CD4-positive, alpha-beta T cell treated with Interleukin-15 for 1 hour (primary cell): Measurements from ENCODE around the gene EPB41L5.
"Not testable (repeated sequence)": the region's sequence is repeated elsewhere in the genome, so short reads cannot be mapped to it uniquely, and the experiment has no call there.

Source experiments
- DNase-seq: peaks from one replicate; pipeline ENCODE4 v3.0.0-alpha.2; 2020

The EPB41L5 gene

DNA sequence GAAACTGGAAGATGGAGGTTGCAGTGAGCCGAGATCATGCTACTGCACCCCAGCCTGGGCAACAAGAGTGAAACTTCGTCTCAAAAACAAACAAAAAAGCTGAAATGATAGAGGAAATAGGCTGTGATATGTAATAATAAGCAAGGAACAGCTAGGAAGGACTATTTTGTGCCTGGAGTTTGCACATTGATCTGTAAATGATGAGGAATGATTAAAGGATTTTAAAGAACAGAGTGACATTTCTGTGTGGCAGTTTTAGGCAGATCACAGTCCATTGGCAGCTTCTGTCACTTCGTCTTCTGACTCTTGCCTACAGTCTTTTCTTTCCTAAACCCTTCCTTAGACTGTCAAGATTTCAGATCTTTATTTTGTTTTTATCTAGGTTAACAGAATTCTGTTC, 19.4 kb downstream of the EPB41L5 start:
- no peak for DNase-seq

DNA sequence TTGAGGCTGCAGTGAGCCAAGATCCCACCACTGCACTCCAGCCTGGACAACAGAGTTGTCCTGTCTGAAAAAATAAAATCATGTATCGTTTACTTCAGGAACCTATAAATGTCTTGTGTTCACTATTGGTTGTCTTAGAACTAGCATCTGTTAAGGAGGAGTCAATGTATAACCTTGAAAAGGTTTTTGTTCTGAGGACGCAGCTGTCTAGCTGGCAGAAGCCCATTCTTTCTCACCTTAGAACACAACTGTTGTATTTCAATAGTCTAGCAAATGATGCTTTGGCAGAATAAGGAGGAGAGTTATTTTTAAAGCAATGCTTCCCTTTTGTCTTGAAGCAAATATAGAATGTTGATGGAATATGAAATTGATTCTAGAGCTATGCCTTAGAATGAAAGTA, 21.1 kb downstream of the EPB41L5 start:
- no peak for DNase-seq

DNA sequence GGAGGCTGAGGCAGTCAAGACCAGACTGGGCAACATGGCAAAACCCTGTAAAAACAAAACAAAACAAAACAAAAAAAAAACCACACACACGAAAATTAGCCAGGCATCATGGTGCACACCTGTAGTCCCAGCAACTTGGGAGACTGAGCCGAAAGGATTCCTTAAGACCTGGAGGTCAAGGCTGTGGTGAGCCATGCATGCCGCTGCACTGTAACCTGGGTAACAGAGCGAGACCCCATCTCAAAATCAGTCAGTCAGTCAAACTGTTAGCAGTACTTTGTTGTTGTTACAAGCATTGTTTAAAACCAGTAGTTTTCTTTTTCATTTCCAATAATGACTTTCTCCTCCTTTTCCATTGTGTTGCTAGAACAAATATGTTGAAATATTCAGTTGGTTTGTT, 21.7 kb downstream of the EPB41L5 start:
- no peak for DNase-seq

DNA sequence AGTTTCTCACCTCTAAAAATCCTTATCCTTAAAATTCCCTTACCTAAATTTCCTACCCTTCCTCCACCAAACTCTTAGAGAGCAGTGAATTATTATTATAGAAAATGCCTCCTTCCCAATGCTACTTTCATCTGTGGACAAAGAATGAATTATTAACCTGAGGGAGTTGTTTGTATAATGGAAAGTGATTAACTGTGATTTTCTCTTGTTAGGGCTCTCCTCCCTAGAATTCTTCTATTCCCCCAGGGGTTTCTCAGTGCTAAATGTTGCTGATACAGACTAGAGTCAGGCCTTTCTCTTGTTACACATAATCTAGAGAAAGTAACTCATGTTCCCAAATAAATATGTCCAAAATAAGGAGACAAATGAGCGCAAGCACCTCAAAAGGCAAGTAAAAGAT, 23.3 kb downstream of the EPB41L5 start:
- DNase-seq: no peak

DNA sequence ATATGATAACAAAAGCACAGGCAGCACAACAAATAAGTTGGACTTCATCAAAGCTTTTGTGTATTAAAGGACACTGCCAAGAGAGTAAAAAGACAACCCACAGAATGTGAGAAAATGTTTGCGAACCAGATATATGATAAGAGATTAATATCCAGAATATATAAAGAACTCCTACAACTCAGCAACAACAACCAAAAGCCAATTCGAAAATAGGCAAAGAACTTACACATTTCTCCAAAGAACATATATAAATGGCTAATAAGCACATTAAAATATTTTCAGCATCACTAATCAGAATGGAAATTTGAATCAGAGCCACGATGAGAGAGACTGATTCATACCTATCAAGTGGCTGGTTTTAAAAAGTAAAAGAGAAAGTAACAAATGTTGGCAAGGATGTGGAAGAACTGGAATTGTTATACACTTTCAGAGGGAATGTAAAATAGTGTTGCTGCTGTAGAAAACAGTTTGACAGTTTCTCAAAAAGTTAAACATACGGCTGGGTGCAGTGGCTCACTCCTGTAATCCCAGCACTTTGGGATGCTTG, 25.2 kb downstream of the EPB41L5 start:
- no peak for DNase-seq

DNA sequence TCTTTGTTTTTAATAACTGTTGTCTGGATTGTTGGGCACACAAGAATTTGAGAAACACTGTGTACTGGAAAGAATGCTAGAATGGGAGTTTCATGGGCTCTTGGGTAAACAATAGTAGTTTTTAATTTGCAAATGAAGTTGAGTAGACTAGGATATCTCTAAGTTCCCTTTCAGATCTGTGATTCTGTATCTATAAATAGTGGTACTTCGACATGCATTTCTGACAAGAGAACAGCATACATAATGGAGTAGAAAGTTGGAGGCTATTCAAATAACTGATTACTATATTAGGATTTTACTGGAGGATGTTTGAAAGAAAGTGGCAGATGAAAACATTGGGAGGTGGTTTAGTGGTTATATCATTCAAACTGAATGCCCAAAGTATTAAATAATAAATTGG, 29.5 kb downstream of the EPB41L5 start:
- DNase-seq: no peak

DNA sequence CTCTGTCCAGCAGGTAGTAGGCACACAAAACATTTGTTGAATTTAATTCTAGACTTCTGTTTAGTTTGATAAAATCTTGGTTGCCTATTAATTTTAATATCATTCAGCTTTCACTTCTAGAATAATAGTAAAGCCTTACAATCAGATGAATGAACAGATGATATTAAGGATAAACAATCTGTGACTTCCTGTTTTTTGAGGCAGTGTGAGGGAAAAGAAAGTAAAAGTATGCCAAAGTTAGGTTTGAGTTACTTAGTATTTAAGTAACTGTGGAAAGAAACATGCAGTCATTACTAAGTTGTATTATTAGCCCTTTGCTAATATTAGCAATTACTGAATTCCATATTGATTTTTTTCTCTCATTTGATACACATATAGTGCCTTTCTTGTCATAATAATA, 31.5 kb downstream of the EPB41L5 start:
- no peak for DNase-seq

DNA sequence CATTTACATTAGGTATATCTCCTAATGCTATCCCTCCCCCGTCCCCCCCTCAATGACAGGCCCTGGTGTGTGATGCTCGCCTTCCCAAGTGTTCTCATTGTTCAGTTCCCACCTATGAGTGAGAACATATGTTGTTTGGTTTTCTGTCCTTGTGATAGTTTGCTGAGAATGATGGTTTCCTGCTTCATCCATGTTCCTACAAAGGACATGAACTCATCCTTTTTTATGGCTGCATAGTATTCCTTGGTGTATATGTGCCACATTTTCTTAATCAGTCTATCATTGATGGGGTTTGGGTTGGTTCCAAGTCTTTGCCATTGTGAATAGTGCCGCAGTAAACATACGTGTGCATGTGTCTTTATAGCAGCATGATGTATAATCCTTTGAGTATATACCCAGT, 32.9 kb downstream of the EPB41L5 start:
- DNase-seq: not testable (repeated sequence)

DNA sequence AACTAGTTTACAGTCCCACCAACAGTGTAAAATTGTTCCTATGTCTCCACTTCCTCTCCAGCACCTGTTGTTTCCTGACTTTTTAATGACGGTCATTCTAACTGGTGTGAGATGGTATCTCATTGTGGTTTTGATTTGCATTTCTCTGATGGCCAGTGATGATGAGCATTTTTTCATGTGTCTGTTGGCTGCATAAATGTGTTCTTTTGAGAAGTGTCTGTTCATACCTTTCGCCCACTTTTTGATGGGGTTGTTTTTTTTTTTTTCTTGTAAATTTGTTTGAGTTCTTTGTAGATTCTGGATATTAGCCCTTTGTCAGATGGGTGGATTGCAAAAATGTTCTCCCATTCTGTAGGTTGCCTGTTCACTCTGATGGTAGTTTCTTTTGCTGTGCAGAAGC, 33.4 kb downstream of the EPB41L5 start:
- DNase-seq: not testable (repeated sequence)

DNA sequence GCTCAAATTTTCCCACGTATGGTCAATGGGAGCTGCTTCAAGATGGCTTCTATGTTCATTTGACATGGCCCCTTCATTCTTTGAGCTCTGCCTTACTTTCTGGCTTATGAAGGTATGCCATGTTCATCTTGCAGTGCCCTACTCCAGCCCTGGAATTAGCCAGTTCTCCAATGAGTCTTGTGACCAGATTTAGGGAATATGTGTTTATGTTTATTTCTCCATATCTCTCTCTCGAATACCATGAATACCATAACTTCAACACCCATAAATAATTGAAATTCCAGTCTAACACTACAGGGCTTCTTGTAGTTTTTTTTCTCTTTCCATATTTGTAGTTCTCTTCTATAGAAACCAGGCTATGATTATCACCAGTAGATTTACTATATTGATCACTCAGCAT, 39.7 kb downstream of the EPB41L5 start:
- DNase-seq: no peak

DNA sequence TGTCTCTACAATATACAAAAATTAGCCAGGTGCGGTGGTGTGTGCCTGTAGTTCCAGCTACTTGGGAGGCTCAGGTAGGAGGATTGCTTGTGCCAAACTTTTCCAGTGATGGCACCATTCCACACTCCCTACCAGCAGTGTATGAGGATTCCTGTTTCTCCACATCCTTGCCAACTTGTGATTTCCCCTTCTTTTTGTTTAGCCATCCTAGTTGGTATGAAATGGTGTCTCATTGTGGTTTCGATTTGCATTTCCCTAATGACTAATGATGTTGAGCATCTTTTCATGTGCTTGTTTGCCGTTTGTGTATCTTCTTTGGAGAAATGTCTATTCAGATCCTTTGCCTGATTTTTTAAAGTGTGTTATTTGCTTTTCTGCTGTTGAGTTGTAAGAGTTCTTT, 41.0 kb downstream of the EPB41L5 start:
- DNase-seq: no peak

DNA sequence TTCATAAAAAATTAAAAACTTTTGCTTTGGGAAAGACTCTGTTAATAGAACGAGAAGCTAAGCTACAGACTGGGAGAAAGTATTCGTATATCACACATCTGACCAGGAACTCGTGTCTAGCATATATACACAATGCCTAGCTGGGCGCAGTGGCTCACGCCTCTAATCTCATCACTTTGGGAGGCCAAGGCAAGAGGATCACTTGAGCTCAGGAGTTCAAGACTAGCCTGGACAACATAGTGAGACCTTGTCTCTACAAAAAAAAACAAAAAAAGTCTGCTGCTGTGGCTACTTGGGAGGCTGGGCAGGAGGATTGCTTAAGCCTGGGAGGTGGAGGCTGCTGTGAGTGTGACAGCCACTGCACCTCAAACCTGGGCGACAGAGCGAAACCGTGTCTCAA, 46.6 kb downstream of the EPB41L5 start:
- DNase-seq: no peak

DNA sequence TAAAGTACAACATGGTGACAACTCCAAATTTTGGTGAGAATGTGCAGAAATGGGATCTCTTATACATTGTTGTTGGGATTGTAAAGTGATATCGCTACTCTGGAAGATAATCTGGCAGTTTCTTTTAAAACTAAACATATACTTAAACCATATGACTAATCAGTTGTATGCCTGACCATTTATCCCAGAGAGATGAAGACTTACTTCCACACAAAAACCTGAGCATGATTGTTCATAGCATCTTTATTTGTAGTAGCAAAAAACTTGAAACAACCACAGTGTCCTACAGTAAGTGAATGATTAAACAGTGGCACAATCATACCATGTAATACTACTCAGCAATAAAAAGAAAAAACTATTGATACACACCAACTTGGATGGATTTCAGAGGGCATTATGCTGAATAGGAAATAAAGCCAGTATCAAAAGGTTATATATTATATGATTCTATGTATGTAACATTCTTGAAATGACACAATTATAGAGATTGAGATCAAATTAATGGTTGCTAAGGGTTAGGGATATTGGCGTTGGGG, 47.3 kb downstream of the EPB41L5 start:
- no peak for DNase-seq

DNA sequence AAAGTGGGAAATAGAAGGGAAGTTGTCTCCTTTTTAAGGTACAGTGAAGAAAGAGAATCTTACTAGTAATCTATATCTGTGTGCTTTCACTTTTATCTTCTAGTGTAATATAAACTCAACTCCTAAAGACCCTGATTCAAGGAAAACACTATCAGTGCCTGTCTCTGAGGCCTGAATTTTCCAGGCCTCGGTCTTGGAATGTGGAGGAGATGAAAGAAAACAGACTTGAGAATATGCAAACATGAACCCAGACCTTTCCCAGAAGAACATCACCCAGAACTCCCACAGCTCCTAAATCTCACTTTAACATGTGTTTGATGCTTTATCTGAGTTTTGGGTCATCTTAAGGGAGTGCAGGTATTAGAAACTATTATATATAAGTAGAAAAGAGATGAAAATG, 51.8 kb downstream of the EPB41L5 start:
- no peak for DNase-seq

DNA sequence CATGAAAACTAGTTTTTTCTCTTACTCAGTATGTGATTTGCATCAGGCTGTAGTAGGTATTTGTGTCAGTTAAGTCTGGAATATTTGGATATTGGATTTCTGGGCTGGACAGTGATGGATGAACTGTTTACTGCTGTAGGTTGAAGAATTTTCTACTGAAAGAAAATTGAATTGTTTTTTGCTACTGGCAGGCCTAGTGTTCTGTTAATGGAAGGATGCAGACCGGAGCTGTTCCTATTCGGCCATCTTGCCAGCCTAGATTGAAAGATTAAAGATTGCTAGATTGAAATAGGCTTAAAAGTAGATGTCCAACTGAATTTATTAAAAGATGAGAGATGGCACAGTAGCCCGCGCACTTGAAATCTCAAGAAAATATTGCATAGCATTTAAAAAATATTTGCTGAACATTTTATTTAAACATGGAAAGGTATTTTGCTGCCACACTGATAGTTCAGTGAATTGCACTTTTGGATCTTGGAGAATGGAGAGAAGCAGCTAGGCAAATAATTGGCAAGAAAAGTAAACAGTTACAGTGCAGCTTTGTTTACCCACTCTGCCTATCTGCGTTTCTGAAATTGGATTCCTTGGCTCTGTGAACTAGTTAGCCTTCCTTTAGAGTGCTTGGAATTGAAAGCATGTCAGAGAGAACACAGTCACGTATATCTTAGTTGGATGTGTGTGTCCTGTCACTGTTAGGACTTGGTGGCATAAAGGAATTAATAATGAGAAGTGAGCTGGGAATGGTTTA, 54.1 kb downstream of the EPB41L5 start:
- DNase-seq: no peak

DNA sequence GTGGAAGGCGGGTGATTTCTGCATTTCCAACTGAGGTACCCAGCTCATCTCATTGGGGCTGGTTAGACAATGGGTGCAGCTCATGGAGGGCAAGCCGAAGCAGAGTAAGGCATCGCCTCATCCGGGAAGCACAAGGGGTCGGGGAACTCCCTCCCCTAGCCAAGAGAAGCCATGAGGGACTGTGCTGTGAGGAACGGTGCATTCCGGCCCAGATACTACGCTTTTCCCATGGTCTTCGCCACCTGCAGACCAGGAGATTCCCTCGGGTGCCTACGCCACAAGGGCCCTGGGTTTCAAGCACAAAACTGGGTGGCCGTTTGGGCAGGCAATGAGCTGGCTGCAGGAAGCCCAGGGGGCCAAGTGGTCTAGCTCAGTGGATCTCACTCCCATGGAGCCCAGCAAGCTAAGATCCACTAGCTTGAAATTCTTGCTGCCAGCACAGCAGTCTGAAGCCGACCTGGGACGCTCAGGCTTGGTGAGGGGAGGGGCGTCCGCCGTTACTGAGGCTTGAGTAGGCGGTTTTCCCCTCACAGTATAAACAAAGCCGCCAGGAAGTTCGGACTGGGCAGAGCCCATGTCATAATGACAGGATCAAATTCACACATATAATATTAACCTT, 55.3 kb downstream of the EPB41L5 start:
- not testable (repeated sequence) for DNase-seq

DNA sequence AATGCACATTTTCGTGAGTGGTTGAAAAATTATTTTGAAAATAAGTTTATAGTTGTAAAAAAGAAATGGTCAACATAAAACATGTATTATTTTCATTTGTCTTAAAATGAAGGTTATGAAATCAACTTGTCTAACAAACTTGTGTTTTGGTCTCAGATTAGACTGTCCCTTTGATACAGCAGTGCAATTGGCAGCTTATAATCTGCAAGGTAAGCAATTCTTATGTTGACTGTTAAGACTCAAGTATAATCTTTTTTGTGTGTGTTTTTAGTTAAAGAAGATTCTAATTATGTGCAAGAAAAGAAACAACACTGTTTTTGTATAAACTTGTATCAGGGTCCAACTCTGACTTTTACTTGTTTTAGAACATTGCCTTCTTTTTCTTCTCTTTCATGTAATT, 62.7 kb downstream of the EPB41L5 start:
- DNase-seq: no peak

DNA sequence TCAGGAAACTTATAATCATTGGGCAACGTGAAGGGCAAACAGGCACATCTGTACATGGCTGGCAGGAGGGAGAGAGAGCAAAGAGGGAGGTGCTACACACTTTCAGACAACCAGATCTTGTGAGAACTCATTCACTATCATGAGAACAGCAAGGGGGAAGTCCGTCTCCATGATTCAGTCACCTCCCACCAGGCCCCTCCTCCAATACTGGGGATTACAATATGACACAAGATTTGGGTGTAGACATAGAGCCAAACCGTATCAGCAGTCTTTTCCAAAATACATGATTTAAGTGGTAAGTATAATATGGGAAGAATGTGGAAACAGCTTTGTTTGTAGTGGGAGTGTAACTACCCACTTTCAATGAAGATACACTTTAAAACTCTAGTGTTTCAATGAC, 65.0 kb downstream of the EPB41L5 start:
- DNase-seq: no peak

DNA sequence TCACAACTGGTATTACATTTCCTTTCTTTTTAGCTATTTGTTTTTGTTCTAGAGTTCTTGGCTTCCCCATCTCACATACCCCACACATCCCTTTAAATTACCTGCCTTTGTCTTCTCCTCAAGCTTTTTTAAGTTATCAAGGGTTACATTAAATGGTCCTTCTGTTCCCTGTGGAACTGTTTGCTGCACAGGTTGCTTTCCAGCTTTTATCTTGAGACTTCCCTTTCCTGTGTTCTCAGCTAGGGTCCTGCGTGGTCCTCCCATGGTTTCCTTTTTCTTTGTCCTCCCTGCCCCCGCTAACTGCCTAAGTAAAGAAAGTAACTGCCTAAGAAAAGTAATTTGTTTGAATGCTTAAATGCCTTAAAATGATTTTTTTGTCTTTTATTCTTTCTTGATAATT, 66.8 kb downstream of the EPB41L5 start:
- DNase-seq: no peak

DNA sequence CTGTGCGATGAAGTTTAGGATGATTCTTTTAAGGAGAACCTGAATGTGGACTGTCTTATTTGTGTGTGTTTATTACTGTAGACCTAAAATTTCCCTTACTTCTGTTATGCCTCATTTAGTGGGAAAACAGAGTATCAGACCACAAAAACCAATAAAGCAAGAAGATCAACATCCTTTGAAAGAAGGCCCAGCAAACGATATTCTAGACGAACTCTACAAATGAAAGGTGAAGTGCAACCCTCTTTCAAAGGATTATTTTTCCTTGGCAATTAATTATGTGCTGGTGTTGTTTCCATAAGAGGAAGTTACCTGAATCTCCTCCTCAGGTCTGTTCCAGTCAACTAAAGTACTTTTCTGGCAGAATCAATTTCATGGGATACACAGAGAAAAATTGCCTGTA, 78.6 kb downstream of the EPB41L5 start:
- DNase-seq: no peak

DNA sequence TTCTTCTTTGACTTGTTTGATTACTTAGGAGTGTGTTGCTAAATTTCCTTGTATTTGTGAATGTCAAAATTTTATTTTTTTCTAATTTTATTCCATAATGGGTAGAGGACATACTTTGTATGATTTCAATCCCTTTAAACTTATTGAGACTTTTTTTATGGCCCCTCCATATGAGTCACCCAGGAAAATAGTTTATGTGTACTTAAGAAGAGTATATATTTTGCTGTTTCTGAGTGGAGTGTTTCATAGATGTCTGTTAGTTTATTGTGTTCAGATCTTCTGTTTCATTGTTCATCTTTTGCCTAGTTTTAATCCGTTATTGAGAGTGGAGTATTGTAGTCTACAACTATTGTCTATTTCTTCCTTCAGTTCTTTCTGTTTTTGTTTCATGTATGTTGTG, 81.9 kb downstream of the EPB41L5 start:
- no peak for DNase-seq

DNA sequence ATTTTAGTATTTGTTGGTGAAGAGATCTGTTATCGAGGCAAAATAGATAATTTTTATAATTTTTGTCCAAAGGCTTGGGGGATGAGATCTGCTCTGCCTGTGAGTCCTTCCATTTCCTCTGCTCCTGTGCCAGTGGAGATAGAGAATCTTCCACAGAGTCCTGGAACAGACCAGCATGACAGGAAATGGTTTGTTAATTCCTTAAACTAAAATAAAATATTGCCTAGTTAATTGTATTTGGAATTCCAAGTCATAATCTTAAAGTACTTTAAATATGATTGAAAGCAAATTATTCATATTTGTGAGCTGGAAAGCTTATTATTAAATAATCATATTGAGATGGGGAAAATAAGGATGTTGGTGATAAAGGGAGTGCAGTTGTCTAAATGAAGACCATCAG, 87.8 kb downstream of the EPB41L5 start:
- no peak for DNase-seq

DNA sequence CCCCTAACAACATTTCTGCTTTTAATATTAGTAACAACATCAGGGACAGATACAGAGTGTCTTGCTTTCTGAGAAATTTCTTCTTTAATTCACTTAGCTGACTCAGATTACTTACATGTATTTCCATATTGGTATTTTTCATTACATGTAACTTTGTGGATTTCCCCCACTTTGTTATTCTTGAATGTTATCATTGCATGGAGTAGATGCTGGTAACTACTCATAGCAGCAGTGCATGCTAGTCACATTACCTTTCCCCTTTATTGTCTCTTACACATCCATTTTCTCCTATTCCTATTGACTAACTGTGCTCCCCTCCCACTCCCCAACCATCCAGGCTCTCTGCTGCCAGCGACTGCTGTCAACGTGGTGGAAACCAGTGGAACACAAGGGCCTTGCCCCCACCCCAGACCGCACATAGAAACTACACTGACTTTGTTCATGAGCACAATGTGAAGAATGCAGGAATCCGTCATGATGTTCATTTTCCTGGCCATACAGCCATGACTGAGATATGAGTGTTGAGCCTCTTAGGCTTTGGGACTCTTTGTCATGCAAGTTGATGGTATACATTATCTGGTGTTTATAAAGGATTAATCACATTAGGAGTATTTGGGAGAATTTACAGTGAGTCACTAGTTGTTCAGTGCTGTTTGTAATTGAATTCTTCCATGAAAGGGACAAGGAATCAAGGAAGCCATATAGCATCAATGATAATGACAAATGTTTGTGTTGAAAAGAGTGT, 91.0 kb downstream of the EPB41L5 start:
- DNase-seq: no peak

DNA sequence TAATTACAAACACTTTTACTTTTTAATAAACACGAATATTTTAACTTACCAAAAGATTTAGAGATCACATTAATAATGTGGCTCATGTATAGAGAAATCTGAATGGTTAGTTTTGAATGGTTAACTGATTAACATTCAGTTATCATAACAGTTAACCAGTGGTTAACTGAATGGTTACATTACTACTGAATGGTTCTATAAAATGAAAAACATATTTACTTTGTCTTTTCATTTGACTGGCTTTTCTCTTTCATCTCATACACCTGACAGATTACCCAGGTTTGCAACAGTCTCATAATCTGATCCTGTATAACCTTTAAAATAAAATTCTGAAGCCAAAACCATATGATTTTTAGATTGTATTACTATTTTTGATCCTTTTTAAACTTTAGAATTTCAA, 91.9 kb downstream of the EPB41L5 start:
- no peak for DNase-seq
